Kidney (tissue), 14 donors: ENCODE data around the gene IL36G. TPM values are rescaled to one million over a fixed set of nuclear protein-coding genes. Genes with fewer than 3 reads are reported as not detected.

Experiments
- DNase-seq, 5 donors: peaks; one replicate each; pipeline ENCODE4 v3.0.0-alpha.2; 2013 to 2020
- FAIRE-seq: peaks from 2 replicates; lab custom pipeline; 2012; peaks lifted over from hg19 to GRCh38; lab: Jason Lieb, UNC
- H3K27ac ChIP-seq, 2 donors: one replicate each; pipeline ENCODE4 v1.7.0; 2013; ENCODE audit warnings: low read depth in 2 of 2, low read length in 2 of 2, inconsistent platforms in 1 of 2
- H3K27me3 ChIP-seq: one replicate; pipeline ENCODE4 v1.7.1; 2013; ENCODE audit warnings: low read length, inconsistent platforms; ENCODE audit not compliant: control insufficient read depth, insufficient read depth
- H3K36me3 ChIP-seq, 3 donors: one replicate each; pipeline versions ENCODE4 v1.7.0 to v1.7.1; 2013; ENCODE audit warnings: low read length in 3 of 3, control low read depth in 1 of 3, inconsistent platforms in 1 of 3; ENCODE audit not compliant: insufficient read depth in 3 of 3, control insufficient read depth in 2 of 3
- H3K4me1 ChIP-seq, 3 donors: one replicate each; pipeline versions ENCODE4 v1.7.0 to v1.7.1; 2013; ENCODE audit warnings: low read length in 3 of 3, inconsistent platforms in 1 of 3, low read depth in 1 of 3; ENCODE audit not compliant: control insufficient read depth in 2 of 3, insufficient read depth in 2 of 3
- H3K4me3 ChIP-seq, 3 donors: one replicate each; pipeline versions ENCODE4 v1.7.0 to v1.8.1; 2013; ENCODE audit warnings: low read length in 3 of 3, control low read depth in 1 of 3, inconsistent platforms in 1 of 3
- H3K9ac ChIP-seq, 3 donors: one replicate each; pipeline versions ENCODE4 v1.7.0 to v1.7.1; 2013; ENCODE audit warnings: low read length in 3 of 3, control low read depth in 1 of 3, inconsistent platforms in 1 of 3
- H3K9me3 ChIP-seq, 3 donors: one replicate each; pipeline versions ENCODE4 v1.7.0 to v1.7.1; 2013; ENCODE audit warnings: low read length in 3 of 3, control low read depth in 1 of 3, inconsistent platforms in 1 of 3; ENCODE audit not compliant: control insufficient read depth in 2 of 3, insufficient read depth in 1 of 3
- CTCF ChIP-seq: IDR thresholded peaks from 3 replicates; pipeline ENCODE4 v1.5.1; 2012; ENCODE audit warnings: mild to moderate bottlenecking, moderate library complexity, borderline replicate concordance; ENCODE audit not compliant: insufficient read depth; ENCODE audit errors: extremely low read depth
- intact Hi-C: fragments of 100-400 bp; cut with DNase I; formaldehyde crosslinking; loops from one replicate; pipeline ENCODE4 v1.11.1; 2022
- polyA plus RNA-seq: library from polyadenylated mRNA; stranded (reverse); fragments of 350-450 nt; fragmentation: Illumina TruSeq; extraction: RNeasy Lipid Tissue Mini Kit (QIAGEN cat#74804); gene quantifications from one replicate; pipeline ENCODE4 v1.2.3, GENCODE V29; 2014; ENCODE audit warnings: low read depth, low replicate concordance; ENCODE audit not compliant: insufficient read depth
- total RNA-seq: library from RNA; stranded (reverse); fragmentation: NEBNext Ultra II Directional; extraction: Animal tissue kit (Norgen Biotek cat#: 25700); gene quantifications from one replicate; pipeline ENCODE4 v1.2.1, GENCODE V29; 2021
- donor health status: control.
- donor health status: control.
- donor health status: control.
- donor health status: control.
- donor health status: control.
- donor health status: DM: yes; HTN: yes; CAD: no.
- donor health status: Normal renal cell carcinoma (clear cell type).

The IL36G gene
- total and polyA plus RNA-seq, 2 donors from 2014 or later, result 1.7 TPM; not detected in 1

- no peak for FAIRE-seq
- TF ChIP-seq CTCF, result no peak
Observed at GRCh38 chr2:113018509-113018908, 40.7 kb downstream of the IL36G start.

GRCh38 chr2:113021312-113021711, 43.5 kb downstream of the IL36G start:
- no peak for TF ChIP-seq CTCF
- DNase-seq (no peak), FAIRE-seq (no peak)
- H3K9ac ChIP-seq, result no peak overlapping the region
- no peak overlapping the region for H3K27ac ChIP-seq
- H3K27me3 ChIP-seq, result no peaks in the 10 kb centered on the region
- intact Hi-C loops, result no loop called here
- H3K4me1 ChIP-seq, result no peaks in the 10 kb centered on the region
- H3K36me3 ChIP-seq, result no peaks in the 10 kb centered on the region
- H3K4me3 ChIP-seq, result no peak overlapping the region
- no peaks in the 10 kb centered on the region for H3K9me3 ChIP-seq

More at GRCh38 chr2:113018509-113018908, 40.7 kb downstream of the IL36G start:
- no peaks in the 10 kb centered on the region for H3K9me3 ChIP-seq
- H3K27me3 ChIP-seq, result no peaks in the 10 kb centered on the region
- DNase-seq, result no peak
- no peak overlapping the region for H3K9ac ChIP-seq
- no peak overlapping the region for H3K27ac ChIP-seq
- intact Hi-C loops, result no loop called here
- H3K4me3 ChIP-seq, result no peak overlapping the region
- H3K4me1 ChIP-seq, result no peaks in the 10 kb centered on the region
- no peaks in the 10 kb centered on the region for H3K36me3 ChIP-seq

- no peaks in the 10 kb centered on the region for H3K36me3 ChIP-seq
- no peak for FAIRE-seq
- no peaks in the 10 kb centered on the region for H3K9me3 ChIP-seq
- no peak for DNase-seq
- H3K4me1 ChIP-seq, result no peaks in the 10 kb centered on the region
- H3K27ac ChIP-seq, result no peak overlapping the region
- intact Hi-C loops, result no loop called here
- TF ChIP-seq CTCF, result no peak
- H3K27me3 ChIP-seq, result no peaks in the 10 kb centered on the region
- H3K4me3 ChIP-seq, result no peak overlapping the region
- no peak overlapping the region for H3K9ac ChIP-seq
Observed at GRCh38 chr2:113024764-113025163, 47.0 kb downstream of the IL36G start.

- no peak for DNase-seq
- intact Hi-C loops, result no loop called here
- no peaks in the 10 kb centered on the region for H3K27me3 ChIP-seq
- FAIRE-seq, result no peak
- H3K36me3 ChIP-seq, result no peaks in the 10 kb centered on the region
- no peaks in the 10 kb centered on the region for H3K4me1 ChIP-seq
- H3K4me3 ChIP-seq, result no peak overlapping the region
- no peak overlapping the region for H3K9ac ChIP-seq
- no peaks in the 10 kb centered on the region for H3K9me3 ChIP-seq
- no peak for TF ChIP-seq CTCF
- no peak overlapping the region for H3K27ac ChIP-seq
Observed at GRCh38 chr2:113025737-113026136, 47.9 kb downstream of the IL36G start.
